ENCODE results near the gene SLC27A3. TPM values are rescaled to one million over a fixed set of nuclear protein-coding genes. Genes with fewer than 3 reads are reported as not detected.

The SLC27A3 gene
- 14.9 and 19.1 TPM in 2 replicates for total RNA-seq

GRCh38 chr1:153774780-153775457 lies at the start of gene SLC27A3:
TSS of gene SLC27A3 (plus strand) at chr1:153775407. CDS start at chr1:153775498, 91 bp downstream.

DNA sequence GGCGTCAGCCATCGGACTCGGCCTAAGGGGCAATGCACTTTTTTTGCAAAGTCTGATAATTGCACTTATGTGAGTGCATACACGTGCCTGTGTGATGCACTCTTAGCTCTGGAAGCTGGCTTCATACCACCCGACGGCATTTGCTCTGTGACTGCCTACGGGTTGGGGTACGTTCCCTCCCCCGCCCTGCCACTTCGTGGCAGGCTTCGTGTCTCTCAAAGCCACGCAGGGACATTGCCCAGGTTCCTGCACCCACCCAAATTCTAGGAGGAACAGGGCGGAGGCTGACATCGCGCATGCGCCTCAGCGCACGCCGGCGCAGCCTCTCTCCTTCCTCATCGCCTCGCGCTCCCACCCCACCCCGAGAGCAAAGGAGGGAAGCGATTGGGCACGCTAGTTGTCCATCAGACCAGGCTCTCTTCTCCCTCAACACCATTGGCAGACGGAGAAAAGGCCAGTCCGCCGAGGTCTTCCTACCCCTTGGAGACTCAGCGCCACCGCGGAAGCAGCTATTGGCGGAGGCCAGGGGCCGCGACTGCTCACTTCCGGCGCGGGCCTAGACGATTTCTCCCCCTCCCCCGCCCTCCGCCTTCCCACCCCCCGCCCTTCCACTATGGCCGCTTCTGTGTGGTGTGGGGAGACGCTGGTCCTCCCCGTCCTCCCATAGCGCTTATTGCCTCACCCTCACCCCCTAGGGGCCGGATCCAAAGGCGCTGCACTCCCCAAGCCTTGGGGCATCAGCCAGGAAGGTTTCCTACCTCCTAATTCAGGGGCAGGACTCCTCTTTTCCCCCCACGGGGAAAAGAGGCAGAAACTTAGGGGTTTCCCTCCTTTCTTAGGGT lies 47.5 kb upstream of the SLC27A3 start, which contains the start of gene INTS3:
Gene INTS3, plus strand, starts transcription at position 588 of the 842 bp plus-strand sequence. CDS start 585 bp downstream, outside the sequence.

Small RNAs within 50 kb of the gene (small RNA-seq; reads per million reads assigned to genes)
- gene RF00019, result not detected

Other genes with a start within 250 kb of the SLC27A3 start
- gene S100A6, start 239.4 kb upstream of the SLC27A3 start, total RNA-seq, result 557 and 593 TPM in 2 replicates
- not detected in 2 replicates for gene S100A5, start 234.5 kb upstream of the SLC27A3 start, total RNA-seq
- 1.2 and 2.1 TPM in 2 replicates for gene S100A4, start 229.6 kb upstream of the SLC27A3 start, total RNA-seq
- gene S100A3, start 226.1 kb upstream of the SLC27A3 start, total RNA-seq, result 0.53 and 0.79 TPM in 2 replicates
- 2.4 and 3.1 TPM in 2 replicates for gene S100A2, start 209.6 kb upstream of the SLC27A3 start, total RNA-seq
- 530 TPM in 2 replicates for gene S100A16, start 162.3 kb upstream of the SLC27A3 start, total RNA-seq
- gene S100A14, start 159.1 kb upstream of the SLC27A3 start, total RNA-seq, result not detected in 2 replicates
- 96.9 and 122 TPM in 2 replicates for gene S100A13, start 147.9 kb upstream of the SLC27A3 start, total RNA-seq
- not detected in 2 replicates for gene S100A1, start 147.0 kb upstream of the SLC27A3 start, total RNA-seq
- gene CHTOP, start 141.3 kb upstream of the SLC27A3 start, total RNA-seq, result 44.3 and 46.4 TPM in 2 replicates
- 42.9 and 46.0 TPM in 2 replicates for gene SNAPIN, start 116.7 kb upstream of the SLC27A3 start, total RNA-seq
- gene ILF2, start 104.4 kb upstream of the SLC27A3 start, total RNA-seq, result 321 and 376 TPM in 2 replicates
- 3.7 and 7.8 TPM in 2 replicates for gene NPR1, start 96.7 kb upstream of the SLC27A3 start, total RNA-seq
- gene INTS3, start 47.4 kb upstream of the SLC27A3 start, total RNA-seq, result 49.9 and 55.4 TPM in 2 replicates
- gene GATAD2B, start 147.6 kb downstream of the SLC27A3 start, total RNA-seq, result 14.9 and 18.8 TPM in 2 replicates
- 27.7 and 28.6 TPM in 2 replicates for gene DENND4B, start 171.3 kb downstream of the SLC27A3 start, total RNA-seq
- gene CRTC2, start 183.2 kb downstream of the SLC27A3 start, total RNA-seq, result 8.0 and 9.8 TPM in 2 replicates
- 71.1 and 78.7 TPM in 2 replicates for gene SLC39A1, start 188.1 kb downstream of the SLC27A3 start, total RNA-seq
- gene CREB3L4, start 192.5 kb downstream of the SLC27A3 start, total RNA-seq, result 6.0 and 8.7 TPM in 2 replicates
- 105 and 116 TPM in 2 replicates for gene JTB, start 202.3 kb downstream of the SLC27A3 start, total RNA-seq
- gene RAB13, start 210.9 kb downstream of the SLC27A3 start, total RNA-seq, result 53.6 and 57.3 TPM in 2 replicates
- 924 and 1,104 TPM in 2 replicates for gene RPS27, start 215.4 kb downstream of the SLC27A3 start, total RNA-seq